ENCODE data around the gene IL17RC. TPM values are rescaled to one million over a fixed set of nuclear protein-coding genes. Genes with fewer than 3 reads are reported as not detected.

Gene IL17RC
- total RNA-seq, 6 experiments from 2014 or later, result 19.5 to 53.4 (median 40.1) TPM

DNA sequence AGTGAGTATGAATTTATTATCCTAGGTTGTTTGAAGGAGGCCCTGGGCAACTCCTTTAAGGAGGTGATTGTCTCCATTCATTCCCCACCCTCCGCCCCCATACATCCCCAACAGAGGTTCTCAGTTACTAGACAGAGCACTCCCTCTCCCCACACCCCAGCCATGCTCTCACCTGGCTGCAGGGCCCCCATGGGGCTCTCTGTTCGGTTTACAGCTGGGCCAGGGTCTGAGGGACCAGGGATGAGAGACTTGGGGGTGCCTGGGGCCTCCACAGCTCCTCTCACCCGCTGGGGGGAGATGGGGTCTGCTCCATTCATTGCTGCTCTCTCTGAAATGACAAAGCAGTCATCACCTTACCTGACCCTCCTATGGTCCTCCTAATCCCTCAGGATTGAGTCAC lies 31.7 kb downstream of the IL17RC start:
- no peak overlapping the region for H3K27ac ChIP-seq
- ATAC-seq (no peak), DNase-seq (no peak)
- WGBS (ENCODE audit: insufficient coverage, low coverage, low lambda C conversion rate, missing lambda C conversion rate), result 84% methylated on average over 2 of the region's 3 CpGs
- no peak overlapping the region for H3K4me3 ChIP-seq
- H3K9me3 ChIP-seq, result no peaks in the 10 kb centered on the region
- H3K4me1 ChIP-seq, result peaks cover 0 to 16% (median 0%) of the 10 kb centered on the region in 4 donors
- intact Hi-C loops (cut with DNase I), result no loop called here
- TF ChIP-seq POLR2A (IDR thresholded peaks at IDR 0.05), result no peak
- TF ChIP-seq, protein P1, sequence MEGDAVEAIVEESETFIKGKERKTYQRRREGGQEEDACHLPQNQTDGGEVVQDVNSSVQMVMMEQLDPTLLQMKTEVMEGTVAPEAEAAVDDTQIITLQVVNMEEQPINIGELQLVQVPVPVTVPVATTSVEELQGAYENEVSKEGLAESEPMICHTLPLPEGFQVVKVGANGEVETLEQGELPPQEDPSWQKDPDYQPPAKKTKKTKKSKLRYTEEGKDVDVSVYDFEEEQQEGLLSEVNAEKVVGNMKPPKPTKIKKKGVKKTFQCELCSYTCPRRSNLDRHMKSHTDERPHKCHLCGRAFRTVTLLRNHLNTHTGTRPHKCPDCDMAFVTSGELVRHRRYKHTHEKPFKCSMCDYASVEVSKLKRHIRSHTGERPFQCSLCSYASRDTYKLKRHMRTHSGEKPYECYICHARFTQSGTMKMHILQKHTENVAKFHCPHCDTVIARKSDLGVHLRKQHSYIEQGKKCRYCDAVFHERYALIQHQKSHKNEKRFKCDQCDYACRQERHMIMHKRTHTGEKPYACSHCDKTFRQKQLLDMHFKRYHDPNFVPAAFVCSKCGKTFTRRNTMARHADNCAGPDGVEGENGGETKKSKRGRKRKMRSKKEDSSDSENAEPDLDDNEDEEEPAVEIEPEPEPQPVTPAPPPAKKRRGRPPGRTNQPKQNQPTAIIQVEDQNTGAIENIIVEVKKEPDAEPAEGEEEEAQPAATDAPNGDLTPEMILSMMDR (IDR thresholded peaks at IDR 0.05), result no peak
- no peaks in the 10 kb centered on the region for H3K36me3 ChIP-seq
- no peaks in the 10 kb centered on the region for H3K27me3 ChIP-seq

DNA sequence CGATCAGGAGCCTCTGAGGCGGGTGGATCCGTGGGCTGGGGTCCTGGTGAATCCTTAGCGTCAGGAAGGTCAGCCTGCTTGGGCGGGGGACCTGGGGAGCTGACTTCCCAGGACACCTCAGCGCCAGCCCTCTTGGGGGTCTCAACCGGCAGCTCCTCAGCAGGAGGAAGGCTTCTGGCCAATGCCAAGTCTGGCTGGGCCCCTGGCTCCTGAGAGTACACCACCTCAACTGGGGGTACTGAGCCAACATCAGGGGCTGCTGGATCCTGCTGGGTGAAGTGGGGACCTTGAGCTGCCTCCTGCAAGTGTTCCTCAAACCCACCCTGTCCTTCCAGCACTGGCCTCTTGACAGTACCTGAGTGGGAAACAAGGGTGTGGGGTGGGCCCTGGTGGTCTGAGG lies 32.2 kb downstream of the IL17RC start:
- WGBS (ENCODE audit: insufficient coverage, low coverage, low lambda C conversion rate, missing lambda C conversion rate), result no CpG with 5 or more reads among the region's 7 CpGs

GRCh38 chr3:9949626-9950025 lies 32.7 kb downstream of the IL17RC start:
- intact Hi-C loops (cut with DNase I), result no loop called here
- no peak for TF ChIP-seq POLR2A (IDR thresholded peaks at IDR 0.05)
- 97% methylated on average over 4 of the region's 9 CpGs for WGBS (ENCODE audit: insufficient coverage, low coverage, low lambda C conversion rate, missing lambda C conversion rate)
- no peak overlapping the region for H3K4me3 ChIP-seq
- DNase-seq (no peak), ATAC-seq (no peak)
- H3K9me3 ChIP-seq, result no peaks in the 10 kb centered on the region
- H3K36me3 ChIP-seq, result no peaks in the 10 kb centered on the region
- peaks cover 0 to 16% (median 0%) of the 10 kb centered on the region in 4 donors for H3K4me1 ChIP-seq
- H3K27ac ChIP-seq, result no peak overlapping the region
- no peaks in the 10 kb centered on the region for H3K27me3 ChIP-seq

More for the DNA sequence above, 32.2 kb downstream of the IL17RC start:
- no peaks in the 10 kb centered on the region for H3K9me3 ChIP-seq
- TF ChIP-seq, protein P1 (IDR thresholded peaks at IDR 0.05), result no peak
- TF ChIP-seq POLR2A (IDR thresholded peaks at IDR 0.05), result no peak
- peaks cover 0 to 16% (median 0%) of the 10 kb centered on the region in 4 donors for H3K4me1 ChIP-seq
- H3K36me3 ChIP-seq, result no peaks in the 10 kb centered on the region
- ATAC-seq (no peak), DNase-seq (no peak)
- intact Hi-C loops (cut with DNase I), result no loop called here
- no peak overlapping the region for H3K4me3 ChIP-seq
- no peaks in the 10 kb centered on the region for H3K27me3 ChIP-seq
- H3K27ac ChIP-seq, result no peak overlapping the region

DNA sequence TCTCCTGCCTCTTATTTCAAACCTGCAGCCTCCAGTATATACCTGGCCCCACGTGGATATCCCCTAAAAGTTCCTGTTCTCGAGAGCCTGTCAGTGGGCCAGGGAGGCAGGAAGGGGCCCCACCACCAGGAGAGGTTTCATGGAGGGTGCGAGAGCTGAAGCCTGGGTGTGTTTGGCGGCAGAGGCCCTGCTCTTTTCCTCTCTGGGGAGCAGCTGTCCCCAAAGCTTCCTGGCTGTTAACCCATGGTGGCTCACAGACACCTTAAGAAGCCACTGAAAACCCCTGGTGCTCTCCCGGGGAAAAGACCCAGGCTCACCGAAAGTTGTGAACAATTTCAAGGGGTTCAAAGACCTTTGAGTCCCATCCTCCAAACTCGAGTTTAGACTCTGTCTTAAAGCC lies 34.2 kb downstream of the IL17RC start:
- 44% methylated on average over 5 of the region's 7 CpGs for WGBS (ENCODE audit: insufficient coverage, low coverage, low lambda C conversion rate, missing lambda C conversion rate)
- ATAC-seq (no peak), DNase-seq (no peak)
- Histone ChIP-seq H3K9me3 (no peaks in the 10 kb centered on the region), H3K36me3 (no peaks in the 10 kb centered on the region), H3K4me1 (peaks cover 0 to 30% (median 4%) of the 10 kb centered on the region in 4 donors), H3K4me3 (no peak overlapping the region), H3K27me3 (no peaks in the 10 kb centered on the region), H3K27ac (no peak overlapping the region)
- intact Hi-C loops (cut with DNase I), result no loop called here
- TF ChIP-seq, protein P1 (IDR thresholded peaks at IDR 0.05), result no peak
- TF ChIP-seq POLR2A (IDR thresholded peaks at IDR 0.05), result no peak

- TF ChIP-seq, protein P1 (IDR thresholded peaks at IDR 0.05), result no peak
- no peak for TF ChIP-seq POLR2A (IDR thresholded peaks at IDR 0.05)
- WGBS (ENCODE audit: insufficient coverage, low coverage, low lambda C conversion rate, missing lambda C conversion rate), result 0% methylated on average over 1 of the region's 10 CpGs
- ATAC-seq, result no peak
- Histone ChIP-seq H3K9me3 (no peaks in the 10 kb centered on the region), H3K4me1 (peaks cover 0 to 31% (median 4%) of the 10 kb centered on the region in 4 donors), H3K27me3 (no peaks in the 10 kb centered on the region), H3K27ac (no peak overlapping the region), H3K36me3 (no peaks in the 10 kb centered on the region), H3K4me3 (peak overlapping the region in 2 of 3 donors; percentile 29 to 43)
- intact Hi-C loops (cut with DNase I), result no loop called here
- no peak for DNase-seq
These were observed 34.7 kb downstream of the IL17RC start for GRCh38 chr3:9951598-9951961.

Data from right lobe of liver (tissue), 6 donors.